DMS114 treated with DMSO at 0.1 percent for 48 hours (cell line): ENCODE measurements around the gene TOLLIP.
"Not testable (repeated sequence)": the region's sequence is repeated elsewhere in the genome, so short reads cannot be mapped to it uniquely, and the experiment has no call there.

Experiments used
- DNase-seq: peaks from one replicate; lab custom pipeline; 2025; ENCODE audit not compliant: unreplicated experiment; lab: John Stamatoyannopoulos, UW

Gene TOLLIP

DNA sequence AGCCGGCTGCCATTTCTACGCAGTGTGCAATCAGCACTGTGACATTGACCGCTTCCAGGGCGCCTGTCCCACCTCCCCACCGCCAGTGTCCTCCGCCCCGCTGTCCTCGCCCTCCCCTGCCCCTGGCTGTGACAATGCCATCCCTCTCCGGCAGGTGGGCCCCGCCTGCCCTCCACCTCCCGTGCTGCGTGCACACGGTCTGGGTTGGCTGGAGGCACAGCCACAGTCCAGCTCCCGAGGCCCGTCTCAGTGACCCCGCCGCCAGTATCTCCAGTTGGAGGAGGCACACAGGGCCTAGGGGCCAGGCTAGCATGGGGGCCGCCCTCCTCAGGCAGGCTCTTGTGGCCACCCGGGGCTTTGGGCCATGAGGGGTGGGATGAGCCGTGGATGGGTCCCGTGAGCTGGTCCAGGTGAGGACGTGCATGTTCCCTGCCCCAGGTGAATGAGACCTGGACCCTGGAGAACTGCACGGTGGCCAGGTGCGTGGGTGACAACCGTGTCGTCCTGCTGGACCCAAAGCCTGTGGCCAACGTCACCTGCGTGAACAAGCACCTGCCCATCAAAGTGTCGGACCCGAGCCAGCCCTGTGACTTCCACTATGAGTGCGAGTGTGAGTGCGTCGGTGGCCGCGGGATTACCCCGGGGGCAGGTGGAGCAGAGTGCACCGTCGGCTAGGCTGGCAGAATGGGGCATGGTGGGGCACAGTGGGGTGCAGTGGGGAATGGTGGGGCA, 56.9 kb downstream of the TOLLIP start:
- DNase-seq: no peak

DNA sequence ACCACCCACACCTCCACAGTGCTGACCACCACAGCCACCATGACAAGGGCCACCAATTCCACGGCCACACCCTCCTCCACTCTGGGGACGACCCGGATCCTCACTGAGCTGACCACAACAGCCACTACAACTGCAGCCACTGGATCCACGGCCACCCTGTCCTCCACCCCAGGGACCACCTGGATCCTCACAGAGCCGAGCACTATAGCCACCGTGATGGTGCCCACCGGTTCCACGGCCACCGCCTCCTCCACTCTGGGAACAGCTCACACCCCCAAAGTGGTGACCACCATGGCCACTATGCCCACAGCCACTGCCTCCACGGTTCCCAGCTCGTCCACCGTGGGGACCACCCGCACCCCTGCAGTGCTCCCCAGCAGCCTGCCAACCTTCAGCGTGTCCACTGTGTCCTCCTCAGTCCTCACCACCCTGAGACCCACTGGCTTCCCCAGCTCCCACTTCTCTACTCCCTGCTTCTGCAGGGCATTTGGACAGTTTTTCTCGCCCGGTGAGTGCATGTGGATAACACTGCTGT, 58.1 kb downstream of the TOLLIP start:
- DNase-seq: no peak

DNA sequence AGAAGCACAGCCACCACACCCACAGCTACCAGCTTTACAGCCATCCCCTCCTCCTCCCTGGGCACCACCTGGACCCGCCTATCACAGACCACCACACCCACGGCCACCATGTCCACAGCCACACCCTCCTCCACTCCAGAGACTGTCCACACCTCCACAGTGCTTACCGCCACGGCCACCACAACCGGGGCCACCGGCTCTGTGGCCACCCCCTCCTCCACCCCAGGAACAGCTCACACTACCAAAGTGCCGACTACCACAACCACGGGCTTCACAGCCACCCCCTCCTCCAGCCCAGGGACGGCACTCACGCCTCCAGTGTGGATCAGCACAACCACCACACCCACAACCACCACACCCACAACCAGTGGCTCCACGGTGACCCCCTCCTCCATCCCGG, 59.0 kb downstream of the TOLLIP start:
- not testable (repeated sequence) for DNase-seq

DNA sequence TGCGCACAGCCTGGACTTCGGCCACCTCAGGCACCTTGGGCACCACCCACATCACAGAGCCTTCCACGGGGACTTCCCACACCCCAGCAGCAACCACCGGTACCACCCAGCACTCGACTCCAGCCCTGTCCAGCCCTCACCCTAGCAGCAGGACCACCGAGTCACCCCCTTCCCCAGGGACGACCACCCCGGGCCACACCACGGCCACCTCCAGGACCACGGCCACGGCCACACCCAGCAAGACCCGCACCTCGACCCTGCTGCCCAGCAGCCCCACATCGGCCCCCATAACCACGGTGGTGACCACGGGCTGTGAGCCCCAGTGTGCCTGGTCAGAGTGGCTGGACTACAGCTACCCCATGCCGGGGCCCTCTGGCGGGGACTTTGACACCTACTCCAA, 60.5 kb downstream of the TOLLIP start:
- DNase-seq: not testable (repeated sequence)

DNA sequence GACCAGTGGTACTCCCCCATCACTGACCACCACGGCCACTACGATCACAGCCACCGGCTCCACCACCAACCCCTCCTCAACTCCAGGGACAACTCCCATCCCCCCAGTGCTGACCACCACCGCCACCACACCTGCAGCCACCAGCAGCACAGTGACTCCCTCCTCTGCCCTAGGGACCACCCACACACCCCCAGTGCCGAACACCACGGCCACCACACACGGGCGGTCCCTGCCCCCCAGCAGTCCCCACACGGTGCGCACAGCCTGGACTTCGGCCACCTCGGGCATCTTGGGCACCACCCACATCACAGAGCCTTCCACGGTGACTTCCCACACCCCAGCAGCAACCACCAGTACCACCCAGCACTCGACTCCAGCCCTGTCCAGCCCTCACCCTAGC, 62.4 kb downstream of the TOLLIP start:
- not testable (repeated sequence) for DNase-seq

DNA sequence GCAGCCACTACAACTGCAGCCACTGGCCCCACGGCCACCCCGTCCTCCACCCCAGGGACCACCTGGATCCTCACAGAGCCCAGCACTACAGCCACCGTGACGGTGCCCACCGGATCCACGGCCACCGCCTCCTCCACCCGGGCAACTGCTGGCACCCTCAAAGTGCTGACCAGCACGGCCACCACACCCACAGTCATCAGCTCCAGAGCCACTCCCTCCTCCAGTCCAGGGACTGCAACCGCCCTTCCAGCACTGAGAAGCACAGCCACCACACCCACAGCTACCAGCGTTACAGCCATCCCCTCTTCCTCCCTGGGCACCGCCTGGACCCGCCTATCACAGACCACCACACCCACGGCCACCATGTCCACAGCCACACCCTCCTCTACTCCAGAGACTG, 63.1 kb downstream of the TOLLIP start:
- DNase-seq: not testable (repeated sequence)

DNA sequence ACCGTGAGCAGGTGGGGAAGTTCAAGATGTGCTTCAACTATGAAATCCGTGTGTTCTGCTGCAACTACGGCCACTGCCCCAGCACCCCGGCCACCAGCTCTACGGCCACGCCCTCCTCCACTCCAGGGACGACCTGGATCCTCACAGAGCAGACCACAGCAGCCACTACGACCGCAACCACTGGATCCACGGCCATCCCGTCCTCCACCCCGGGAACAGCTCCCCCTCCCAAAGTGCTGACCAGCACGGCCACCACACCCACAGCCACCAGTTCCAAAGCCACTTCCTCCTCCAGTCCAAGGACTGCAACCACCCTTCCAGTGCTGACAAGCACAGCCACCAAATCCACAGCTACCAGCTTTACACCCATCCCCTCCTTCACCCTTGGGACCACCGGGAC, 63.7 kb downstream of the TOLLIP start:
- DNase-seq: not testable (repeated sequence)

DNA sequence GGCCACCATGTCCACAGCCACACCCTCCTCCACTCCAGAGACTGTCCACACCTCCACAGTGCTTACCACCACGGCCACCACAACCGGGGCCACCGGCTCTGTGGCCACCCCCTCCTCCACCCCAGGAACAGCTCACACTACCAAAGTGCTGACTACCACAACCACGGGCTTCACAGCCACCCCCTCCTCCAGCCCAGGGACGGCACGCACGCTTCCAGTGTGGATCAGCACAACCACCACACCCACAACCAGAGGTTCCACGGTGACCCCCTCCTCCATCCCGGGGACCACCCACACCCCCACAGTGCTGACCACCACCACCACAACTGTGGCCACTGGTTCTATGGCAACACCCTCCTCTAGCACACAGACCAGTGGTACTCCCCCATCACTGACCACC, 64.9 kb downstream of the TOLLIP start:
- DNase-seq: not testable (repeated sequence)

DNA sequence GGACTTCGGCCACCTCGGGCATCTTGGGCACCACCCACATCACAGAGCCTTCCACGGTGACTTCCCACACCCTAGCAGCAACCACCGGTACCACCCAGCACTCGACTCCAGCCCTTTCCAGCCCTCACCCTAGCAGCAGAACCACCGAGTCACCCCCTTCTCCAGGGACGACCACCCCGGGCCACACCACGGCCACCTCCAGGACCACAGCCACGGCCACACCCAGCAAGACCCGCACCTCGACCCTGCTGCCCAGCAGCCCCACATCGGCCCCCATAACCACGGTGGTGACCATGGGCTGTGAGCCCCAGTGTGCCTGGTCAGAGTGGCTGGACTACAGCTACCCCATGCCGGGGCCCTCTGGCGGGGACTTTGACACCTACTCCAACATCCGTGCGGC, 65.9 kb downstream of the TOLLIP start:
- DNase-seq: not testable (repeated sequence)

DNA sequence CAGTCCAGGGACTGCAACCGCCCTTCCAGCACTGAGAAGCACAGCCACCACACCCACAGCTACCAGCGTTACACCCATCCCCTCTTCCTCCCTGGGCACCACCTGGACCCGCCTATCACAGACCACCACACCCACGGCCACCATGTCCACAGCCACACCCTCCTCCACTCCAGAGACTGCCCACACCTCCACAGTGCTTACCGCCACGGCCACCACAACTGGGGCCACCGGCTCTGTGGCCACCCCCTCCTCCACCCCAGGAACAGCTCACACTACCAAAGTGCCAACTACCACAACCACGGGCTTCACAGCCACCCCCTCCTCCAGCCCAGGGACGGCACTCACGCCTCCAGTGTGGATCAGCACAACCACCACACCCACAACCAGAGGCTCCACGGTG, 66.7 kb downstream of the TOLLIP start:
- not testable (repeated sequence) for DNase-seq

DNA sequence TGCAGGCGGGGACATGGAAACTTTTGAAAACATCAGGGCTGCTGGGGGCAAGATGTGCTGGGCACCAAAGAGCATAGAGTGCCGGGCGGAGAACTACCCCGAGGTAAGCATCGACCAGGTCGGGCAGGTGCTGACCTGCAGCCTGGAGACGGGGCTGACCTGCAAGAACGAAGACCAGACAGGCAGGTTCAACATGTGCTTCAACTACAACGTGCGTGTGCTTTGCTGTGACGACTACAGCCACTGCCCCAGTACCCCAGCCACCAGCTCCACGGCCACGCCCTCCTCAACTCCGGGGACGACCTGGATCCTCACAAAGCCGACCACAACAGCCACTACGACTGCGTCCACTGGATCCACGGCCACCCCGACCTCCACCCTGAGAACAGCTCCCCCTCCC, 67.1 kb downstream of the TOLLIP start:
- DNase-seq: no peak

DNA sequence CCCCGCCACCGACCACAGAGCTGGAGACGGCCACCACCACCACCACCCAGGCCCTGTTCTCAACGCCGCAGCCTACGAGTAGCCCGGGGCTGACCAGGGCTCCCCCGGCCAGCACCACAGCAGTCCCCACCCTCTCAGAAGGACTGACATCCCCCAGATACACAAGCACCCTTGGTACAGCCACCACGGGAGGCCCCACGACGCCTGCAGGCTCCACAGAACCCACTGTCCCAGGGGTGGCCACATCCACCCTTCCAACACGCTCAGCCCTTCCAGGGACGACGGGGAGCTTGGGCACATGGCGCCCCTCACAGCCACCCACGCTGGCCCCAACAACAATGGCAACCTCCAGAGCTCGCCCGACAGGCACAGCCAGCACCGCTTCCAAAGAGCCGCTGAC, 67.7 kb downstream of the TOLLIP start:
- no peak for DNase-seq

DNA sequence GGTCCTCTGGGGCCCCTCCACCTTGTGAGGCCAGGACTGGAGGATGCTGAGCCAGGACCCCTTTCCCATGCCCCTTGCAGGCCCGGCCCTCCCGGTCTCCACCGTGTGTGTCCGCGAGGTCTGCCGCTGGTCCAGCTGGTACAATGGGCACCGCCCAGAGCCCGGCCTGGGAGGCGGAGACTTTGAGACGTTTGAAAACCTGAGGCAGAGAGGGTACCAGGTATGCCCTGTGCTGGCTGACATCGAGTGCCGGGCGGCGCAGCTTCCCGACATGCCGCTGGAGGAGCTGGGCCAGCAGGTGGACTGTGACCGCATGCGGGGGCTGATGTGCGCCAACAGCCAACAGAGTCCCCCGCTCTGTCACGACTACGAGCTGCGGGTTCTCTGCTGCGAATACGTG, 68.7 kb downstream of the TOLLIP start:
- DNase-seq: no peak

DNA sequence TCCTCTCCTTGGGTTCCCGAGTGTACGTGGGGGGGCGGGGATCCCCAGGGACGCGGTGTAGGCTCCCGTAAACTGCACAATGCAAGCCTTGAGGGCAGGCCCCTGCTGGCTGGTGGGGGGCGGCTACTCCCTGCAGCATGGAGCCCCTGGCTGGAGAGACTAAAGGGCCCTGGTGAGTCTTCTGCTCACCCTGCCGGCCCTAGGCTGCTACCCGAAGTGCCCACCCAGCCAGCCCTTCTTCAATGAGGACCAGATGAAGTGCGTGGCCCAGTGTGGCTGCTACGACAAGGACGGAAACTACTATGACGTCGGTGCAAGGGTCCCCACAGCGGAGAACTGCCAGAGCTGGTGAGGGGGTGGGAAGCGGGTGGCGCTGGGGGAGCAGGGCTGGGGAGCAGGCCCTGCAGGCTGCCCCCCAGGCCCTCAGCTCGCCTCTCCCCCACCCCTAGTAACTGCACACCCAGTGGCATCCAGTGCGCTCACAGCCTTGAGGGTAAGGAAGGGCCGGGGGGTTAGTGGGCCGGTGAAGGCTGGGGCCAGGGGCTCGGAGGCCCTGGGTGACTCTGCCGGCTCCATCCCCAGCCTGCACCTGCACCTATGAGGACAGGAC, 69.7 kb downstream of the TOLLIP start:
- no peak for DNase-seq

DNA sequence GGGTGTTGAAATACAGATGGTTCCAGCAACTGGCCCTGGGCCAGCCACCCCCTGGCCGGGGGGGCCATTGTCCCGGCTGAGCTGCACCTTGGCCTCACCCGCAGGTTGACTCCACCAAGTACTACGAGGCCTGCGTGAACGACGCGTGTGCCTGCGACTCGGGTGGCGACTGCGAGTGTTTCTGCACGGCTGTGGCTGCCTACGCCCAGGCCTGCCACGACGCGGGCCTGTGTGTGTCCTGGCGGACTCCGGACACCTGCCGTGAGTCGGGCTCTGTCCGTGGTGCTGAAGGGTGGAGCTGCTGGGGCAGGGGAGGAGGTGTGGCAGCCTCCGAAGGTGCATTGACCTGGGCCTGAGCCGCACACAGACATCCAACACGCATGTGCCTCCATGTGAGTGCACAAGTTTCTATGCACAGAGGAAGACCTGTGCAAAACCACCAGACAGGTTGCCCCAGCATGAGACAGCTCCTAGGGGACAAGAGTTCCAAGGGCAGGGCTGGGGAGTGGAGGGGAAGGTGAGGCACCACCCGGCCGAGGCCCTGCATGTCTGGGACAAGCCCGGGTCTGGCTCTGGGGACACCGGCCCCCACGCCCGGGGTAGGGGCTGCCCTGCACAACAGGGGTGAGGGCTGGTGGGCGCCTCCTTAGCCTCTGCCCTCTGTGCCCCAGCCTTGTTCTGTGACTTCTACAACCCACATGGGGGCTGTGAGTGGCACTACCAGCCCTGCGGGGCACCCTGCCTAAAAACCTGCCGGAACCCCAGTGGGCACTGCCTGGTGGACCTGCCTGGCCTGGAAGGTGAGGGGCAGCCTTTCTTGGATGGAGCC, 70.5 kb downstream of the TOLLIP start:
- no peak for DNase-seq

DNA sequence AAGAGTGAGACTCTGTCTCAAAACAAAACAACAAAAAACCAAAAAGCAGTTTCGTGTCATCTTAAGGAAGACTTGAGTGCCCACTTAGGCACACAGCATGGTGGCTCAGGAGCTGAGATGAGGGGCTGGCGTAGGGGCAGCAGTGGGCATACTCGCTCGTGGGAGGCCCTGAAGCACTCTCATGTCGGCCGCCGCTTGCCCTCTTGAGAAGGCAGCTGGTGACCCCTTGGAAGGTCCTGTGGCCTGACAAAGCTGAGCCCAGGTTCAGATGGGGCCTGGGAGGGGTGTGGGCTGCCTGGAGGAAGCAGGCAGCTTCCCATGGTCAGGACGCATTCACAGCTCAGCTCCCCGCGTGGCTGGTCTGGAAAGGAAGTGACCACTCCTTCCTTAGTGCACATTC, 71.6 kb downstream of the TOLLIP start:
- DNase-seq: no peak

DNA sequence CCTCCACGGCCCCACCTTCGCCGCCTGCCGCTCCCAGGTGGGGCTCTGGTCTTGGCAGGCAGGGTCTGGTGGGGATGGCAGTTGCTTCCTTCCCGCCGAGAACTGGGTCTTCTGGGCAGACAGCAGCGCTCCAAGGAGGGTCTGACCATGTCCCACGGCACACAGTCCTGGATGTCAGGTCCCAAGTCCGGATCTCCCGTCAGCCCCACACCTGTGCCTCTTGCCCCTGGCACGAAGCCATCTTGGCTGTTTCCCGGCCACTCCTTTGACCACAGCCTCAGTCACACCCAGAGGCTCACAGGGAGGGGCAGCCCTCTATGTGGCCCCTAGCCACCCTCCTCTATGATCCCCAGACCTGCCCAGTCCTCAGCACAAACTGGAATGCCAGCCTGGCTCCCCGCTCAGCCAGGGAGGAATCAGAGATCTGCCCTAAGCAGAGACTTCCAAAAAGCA, 72.3 kb downstream of the TOLLIP start:
- no peak for DNase-seq

DNA sequence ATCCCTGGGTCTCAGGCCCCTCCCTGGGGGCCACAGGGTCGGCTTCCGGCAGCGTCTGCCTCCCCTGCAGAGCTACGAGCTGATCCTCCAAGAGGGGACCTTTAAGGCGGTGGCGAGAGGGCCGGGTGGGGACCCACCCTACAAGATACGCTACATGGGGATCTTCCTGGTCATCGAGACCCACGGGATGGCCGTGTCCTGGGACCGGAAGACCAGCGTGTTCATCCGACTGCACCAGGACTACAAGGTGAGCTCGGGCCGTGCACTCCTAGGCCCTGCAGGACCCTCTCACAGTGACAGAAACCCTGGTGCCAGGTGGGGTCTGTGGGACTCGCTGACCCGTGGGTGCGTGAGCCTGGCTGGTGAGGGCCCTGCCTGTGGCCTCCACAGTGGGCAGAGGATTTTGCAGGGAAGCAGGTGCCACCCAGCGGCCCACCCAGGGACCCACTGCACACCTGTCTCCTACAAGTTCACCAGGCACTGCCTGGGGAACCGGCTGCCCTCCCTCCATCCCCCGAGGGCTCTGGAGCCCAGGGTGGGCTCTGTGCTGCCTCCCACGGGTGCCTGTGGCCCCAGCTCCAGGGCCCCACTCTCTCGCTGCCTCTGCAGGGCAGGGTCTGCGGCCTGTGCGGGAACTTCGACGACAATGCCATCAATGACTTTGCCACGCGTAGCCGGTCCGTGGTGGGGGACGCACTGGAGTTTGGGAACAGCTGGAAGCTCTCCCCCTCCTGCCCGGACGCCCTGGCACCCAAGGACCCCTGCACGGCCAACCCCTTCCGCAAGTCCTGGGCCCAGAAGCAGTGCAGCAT, 72.9 kb downstream of the TOLLIP start:
- DNase-seq: no peak

DNA sequence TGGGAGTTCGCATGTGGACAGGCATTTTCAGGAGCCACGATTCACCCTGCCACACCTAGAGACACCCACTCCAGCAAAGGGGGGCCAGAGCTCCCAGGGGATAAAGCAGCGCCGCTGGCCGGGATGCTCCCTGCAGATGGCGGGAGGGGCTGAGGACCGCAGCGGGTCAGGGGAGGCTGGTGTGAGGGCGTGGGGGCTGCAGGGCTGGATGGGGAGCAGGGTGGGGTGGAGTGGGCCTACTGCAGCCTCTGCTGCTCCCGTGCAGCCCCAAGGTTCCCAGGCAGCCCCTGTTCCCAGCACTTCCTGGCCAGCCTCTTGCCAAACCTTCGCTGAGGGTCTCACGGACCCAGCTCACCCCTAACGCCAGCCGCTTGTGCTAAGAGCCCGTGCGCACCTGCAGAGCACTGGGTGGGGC, 73.5 kb downstream of the TOLLIP start:
- no peak for DNase-seq

DNA sequence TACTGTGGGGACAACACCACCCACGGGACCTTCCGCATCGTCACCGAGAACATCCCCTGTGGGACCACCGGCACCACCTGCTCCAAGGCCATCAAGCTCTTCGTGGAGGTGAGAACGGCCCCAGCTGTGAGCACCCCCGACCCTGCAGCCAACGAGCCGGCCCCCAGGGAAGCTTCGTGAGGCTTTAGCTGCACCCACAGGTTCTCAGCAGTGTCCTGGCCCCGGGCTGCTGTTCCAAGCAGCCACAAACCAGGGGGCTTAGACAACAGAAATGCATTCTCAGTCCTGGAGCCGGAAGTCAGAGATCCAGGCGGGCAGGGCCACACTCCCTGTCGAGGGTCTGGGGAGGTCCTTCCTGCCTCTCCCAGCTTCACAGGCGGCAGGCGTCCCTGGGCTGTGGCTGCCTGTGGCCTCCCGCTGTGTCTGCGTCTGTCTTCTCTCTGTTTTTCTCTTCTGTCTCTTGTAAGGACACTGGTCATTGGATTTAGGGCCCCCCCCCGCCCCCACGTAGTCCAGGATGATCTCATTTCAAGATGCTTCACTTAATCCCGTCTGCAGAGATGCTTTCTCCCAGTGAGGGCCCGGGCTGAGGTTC, 74.0 kb downstream of the TOLLIP start:
- DNase-seq: no peak
